HEK293T (cell line): Measurements from ENCODE around the gene MET.

Experiments used
- CTCF ChIA-PET: fragments of 350-600 bp; formaldehyde crosslinking; extraction: SDS; loops from one replicate; lab custom pipeline; 2021; ENCODE audit warnings: antibody characterized with exemption, inconsistent platforms; lab: Yijun Ruan, JAX
- POLR2A ChIA-PET: fragments of 350-600 bp; formaldehyde crosslinking; extraction: SDS; loops from one replicate; lab custom pipeline; 2020; ENCODE audit warnings: antibody characterized with exemption, inconsistent platforms; lab: Yijun Ruan, JAX
- DNase-seq: peaks from one replicate; pipeline ENCODE4 v3.0.0; 2012; ENCODE audit warnings: mixed read lengths; ENCODE audit errors: extremely low spot score
- ARNT ChIP-seq: fragments of 450-650 bp; IDR thresholded peaks from 2 replicates; pipeline ENCODE4 v1.6.1; 2017; ENCODE audit warnings: mild to moderate bottlenecking
- BHLHE40 ChIP-seq: fragments of 450-650 bp; IDR thresholded peaks from 2 replicates; pipeline ENCODE4 v1.6.1; 2016; ENCODE audit warnings: mild to moderate bottlenecking, moderate library complexity, borderline replicate concordance
- CTBP1 ChIP-seq: fragments of 450-650 bp; IDR thresholded peaks from 2 replicates; pipeline ENCODE4 v1.6.1; 2016; ENCODE audit warnings: borderline replicate concordance
- ELF4 ChIP-seq: fragments of 450-650 bp; IDR thresholded peaks from 2 replicates; pipeline ENCODE4 v1.6.1; 2017; ENCODE audit warnings: antibody characterized with exemption
- FOXA1 ChIP-seq: fragments of 450-650 bp; IDR thresholded peaks from 2 replicates; pipeline ENCODE4 v1.6.1; 2016; ENCODE audit warnings: mild to moderate bottlenecking
- FOXK2 ChIP-seq: fragments of 450-650 bp; IDR thresholded peaks from 2 replicates; pipeline ENCODE4 v1.6.1; 2016; ENCODE audit warnings: mild to moderate bottlenecking
- FOXM1 ChIP-seq: fragments of 450-650 bp; IDR thresholded peaks from 2 replicates; pipeline ENCODE4 v1.6.1; 2017; ENCODE audit warnings: mild to moderate bottlenecking, borderline replicate concordance
- HDGF ChIP-seq: fragments of 450-650 bp; IDR thresholded peaks from 2 replicates; pipeline ENCODE4 v1.6.1; 2017; ENCODE audit warnings: antibody characterized with exemption, borderline replicate concordance
- L3MBTL2 ChIP-seq: fragments of 450-650 bp; conservative IDR thresholded peaks from 2 replicates; pipeline ENCODE4 v1.6.1; 2016; ENCODE audit warnings: mild to moderate bottlenecking
- LEF1 ChIP-seq: fragments of 450-650 bp; IDR thresholded peaks from 2 replicates; pipeline ENCODE4 v1.6.1; 2017; ENCODE audit warnings: mild to moderate bottlenecking, borderline replicate concordance
- NFRKB ChIP-seq: fragments of 450-650 bp; IDR thresholded peaks from 2 replicates; pipeline ENCODE4 v1.6.1; 2016; ENCODE audit warnings: mild to moderate bottlenecking, moderate library complexity
- PKNOX1 ChIP-seq: fragments of 450-650 bp; IDR thresholded peaks from 2 replicates; pipeline ENCODE4 v1.6.1; 2016
- SP1 ChIP-seq: fragments of 450-650 bp; IDR thresholded peaks from 2 replicates; pipeline ENCODE4 v1.6.1; 2017
- SUZ12 ChIP-seq: fragments of 450-650 bp; IDR thresholded peaks from 2 replicates; pipeline ENCODE4 v1.6.1; 2016; ENCODE audit warnings: mild to moderate bottlenecking
- TARDBP ChIP-seq: fragments of 450-650 bp; IDR thresholded peaks from 2 replicates; pipeline ENCODE4 v1.6.1; 2016
- ZNF384 ChIP-seq: fragments of 450-650 bp; IDR thresholded peaks from 2 replicates; pipeline ENCODE4 v1.6.1; 2016

Gene MET

GRCh38 chr7:116644628-116645027 is 27.4 kb upstream of the MET start:
- CTCF ChIA-PET, result no interaction called here

GRCh38 chr7:116647290-116647689 is 24.7 kb upstream of the MET start:
- POLR2A ChIA-PET, result no interaction called here
- no peak for DNase-seq
- CTCF ChIA-PET, result no interaction called here
- no peak for TF ChIP-seq ZNF384
- TF ChIP-seq TARDBP, result no peak
- no peak for TF ChIP-seq ELF4
- no peak for TF ChIP-seq NFRKB
- no peak for TF ChIP-seq FOXM1
- TF ChIP-seq HDGF, result no peak
- TF ChIP-seq SUZ12, result no peak
- no peak for TF ChIP-seq CTBP1
- TF ChIP-seq BHLHE40, result no peak
- TF ChIP-seq LEF1, result no peak

More at GRCh38 chr7:116644628-116645027, 27.4 kb upstream of the MET start:
- TF ChIP-seq SUZ12 (no peak), SP1 (no peak), FOXM1 (no peak), NFRKB (no peak), ZNF384 (no peak), PKNOX1 (no peak), BHLHE40 (no peak), L3MBTL2 (no peak), ELF4 (no peak), FOXK2 (no peak)
- POLR2A ChIA-PET, result no interaction called here
- DNase-seq, result no peak

GRCh38 chr7:116647861-116648260 is 24.1 kb upstream of the MET start:
- ChIA-PET CTCF (no interaction called here), POLR2A (no interaction called here)
- DNase-seq, result no peak
- TF ChIP-seq SUZ12, result no peak
- no peak for TF ChIP-seq BHLHE40
- no peak for TF ChIP-seq ARNT
- no peak for TF ChIP-seq PKNOX1
- no peak for TF ChIP-seq CTBP1

- no peak for DNase-seq
- ChIA-PET CTCF (no interaction called here), POLR2A (no interaction called here)
- TF ChIP-seq FOXM1 (no peak), PKNOX1 (no peak), L3MBTL2 (no peak), FOXK2 (no peak), SP1 (no peak), BHLHE40 (no peak), ZNF384 (no peak), CTBP1 (no peak), SUZ12 (no peak), NFRKB (no peak), FOXA1 (no peak), HDGF (no peak), TARDBP (no peak), ARNT (no peak), ELF4 (no peak), LEF1 (no peak)
Observed at GRCh38 chr7:116650436-116650835, 21.6 kb upstream of the MET start.

GRCh38 chr7:116652793-116653192 is 19.2 kb upstream of the MET start:
- no peak for DNase-seq
- ChIA-PET POLR2A (no interaction called here), CTCF (interaction anchor here (0.9 to 1.5 kb wide), 2 partner anchors 20 to 127 kb away, joined by 3 read pairs; no protein-coding TSS in a partner anchor)
- TF ChIP-seq ZNF384 (no peak), FOXK2 (no peak), ARNT (no peak), FOXA1 (no peak), SUZ12 (no peak), BHLHE40 (no peak), CTBP1 (no peak)

- POLR2A ChIA-PET, result no interaction called here
Observed at GRCh38 chr7:116653204-116653603, 18.8 kb upstream of the MET start.

More at GRCh38 chr7:116653204-116653603, 18.8 kb upstream of the MET start:
- no peak for DNase-seq
- TF ChIP-seq ARNT (no peak), FOXK2 (no peak), FOXM1 (no peak), L3MBTL2 (no peak), CTBP1 (no peak), ZNF384 (no peak), NFRKB (no peak), FOXA1 (no peak), SP1 (no peak), SUZ12 (no peak), TARDBP (no peak), LEF1 (no peak), BHLHE40 (no peak), PKNOX1 (no peak), ELF4 (no peak), HDGF (no peak)
- CTCF ChIA-PET, result interaction anchor here (0.9 to 1.5 kb wide), 2 partner anchors 20 to 127 kb away, joined by 3 read pairs; no protein-coding TSS in a partner anchor
